ENCODE results near the gene SND1. TPM values are rescaled to one million over a fixed set of nuclear protein-coding genes. Genes with fewer than 3 reads are reported as not detected.

SND1 gene
- total RNA-seq, 1 donor from 2014 or later: 125 TPM

- DNase-seq (ENCODE audit: low spot score) (no peak), ATAC-seq (no peak)
- intact Hi-C loops (cut with DNase I): no loop called here
Observed at GRCh38 chr7:128004623-128005022, 352.6 kb downstream of the SND1 start.

DNA sequence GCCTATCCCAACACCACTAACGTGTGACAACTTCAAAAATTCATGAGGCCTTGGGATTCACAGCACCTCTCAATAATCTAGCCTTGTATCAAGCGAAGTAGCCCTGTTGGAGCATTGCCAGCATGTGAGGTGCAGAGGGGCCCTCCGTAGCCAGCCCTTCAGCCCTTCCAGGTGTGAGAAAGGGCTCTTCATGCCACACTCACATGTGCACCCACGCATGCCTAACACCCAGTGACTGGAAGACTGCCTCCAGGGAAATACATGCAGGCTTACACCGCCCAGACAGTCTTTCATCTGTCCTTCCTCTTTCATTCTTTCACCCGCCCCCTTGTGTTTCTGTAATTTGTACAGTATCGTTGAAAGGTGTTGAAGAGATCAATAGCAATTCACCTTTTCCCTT, 353.1 kb downstream of the SND1 start:
- intact Hi-C loops (cut with DNase I): no loop called here
- no peak for DNase-seq (ENCODE audit: low spot score)
- ATAC-seq: no peak

GRCh38 chr7:128005759-128006159, 353.8 kb downstream of the SND1 start:
- intact Hi-C loops (cut with DNase I): no loop called here
- ATAC-seq: no peak

GRCh38 chr7:128006550-128007302, 354.7 kb downstream of the SND1 start:
- DNase-seq (ENCODE audit: low spot score) (no peak), ATAC-seq (no peak)
- intact Hi-C loops (cut with DNase I): no loop called here

More at GRCh38 chr7:128005759-128006159, 353.8 kb downstream of the SND1 start:
- no peak for DNase-seq (ENCODE audit: low spot score)

DNA sequence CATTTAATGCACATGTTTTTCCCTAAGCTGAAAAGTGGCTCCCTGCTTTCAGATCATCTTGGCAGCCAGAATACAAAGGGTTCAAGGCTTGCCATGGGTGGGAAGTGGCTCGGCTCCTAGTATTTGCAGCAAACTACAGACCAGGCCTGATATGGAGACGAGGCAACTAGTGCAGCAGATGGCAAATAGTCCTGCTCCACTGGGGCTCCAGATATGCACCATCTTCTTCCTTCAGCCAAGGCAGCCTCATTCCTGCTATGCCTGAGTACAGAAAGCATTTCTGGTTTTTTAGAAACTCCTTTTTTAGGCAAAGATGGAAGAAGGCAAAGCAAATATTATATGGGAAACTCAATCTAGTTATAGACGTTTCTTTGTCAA, 355.3 kb downstream of the SND1 start:
- intact Hi-C loops (cut with DNase I): no loop called here
- DNase-seq (ENCODE audit: low spot score) (no peak), ATAC-seq (no peak)

- intact Hi-C loops (cut with DNase I): no loop called here
- ATAC-seq (no peak), DNase-seq (ENCODE audit: low spot score) (no peak)
Observed at GRCh38 chr7:128008141-128008540, 356.1 kb downstream of the SND1 start.

GRCh38 chr7:128008744-128009143, 356.8 kb downstream of the SND1 start:
- DNase-seq (ENCODE audit: low spot score): no peak
- intact Hi-C loops (cut with DNase I): no loop called here
- ATAC-seq: no peak

DNA sequence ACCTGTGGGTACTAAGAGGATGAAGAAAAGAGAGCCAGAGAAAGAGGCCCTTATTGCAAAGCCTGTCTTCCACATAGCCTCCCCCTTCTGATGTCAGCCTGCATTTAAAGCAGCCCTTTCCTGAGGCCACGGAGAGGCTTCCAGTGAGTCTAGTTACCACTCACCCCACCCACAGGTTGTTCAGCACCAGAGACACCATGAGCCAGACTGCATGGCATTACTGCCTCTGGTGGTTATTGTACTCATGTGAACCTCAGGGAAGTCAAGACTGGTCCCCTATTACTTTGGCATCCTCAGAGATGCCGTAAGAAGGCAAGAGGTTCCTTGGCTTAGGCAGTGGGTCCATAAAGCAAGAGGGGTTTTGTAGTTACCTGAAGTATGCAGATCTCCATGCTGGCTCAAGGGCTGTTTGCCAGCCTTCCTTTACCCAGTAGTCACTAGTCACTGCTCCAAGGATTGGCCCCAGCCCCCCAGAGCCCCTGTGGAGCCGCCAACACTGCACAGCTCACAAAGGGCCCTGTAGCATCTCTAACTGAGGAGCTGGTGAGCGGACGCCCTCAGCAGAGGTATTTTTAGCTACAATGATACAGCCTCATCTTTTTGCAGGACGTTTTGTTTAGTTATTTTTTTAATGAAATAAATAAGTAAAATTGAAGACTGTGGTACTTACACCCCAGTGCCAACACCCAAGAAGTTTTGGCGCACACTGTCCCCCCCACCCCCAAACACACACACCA, 358.6 kb downstream of the SND1 start:
- no peak for DNase-seq (ENCODE audit: low spot score)
- peak; percentile 29 for ATAC-seq
- intact Hi-C loops (cut with DNase I): no loop called here

GRCh38 chr7:128011131-128011661, 359.2 kb downstream of the SND1 start:
- ATAC-seq: peak; percentile 58
- no peak for DNase-seq (ENCODE audit: low spot score)
- intact Hi-C loops (cut with DNase I): no loop called here

GRCh38 chr7:128014811-128015210, 362.8 kb downstream of the SND1 start:
- DNase-seq (ENCODE audit: low spot score): no peak
- intact Hi-C loops (cut with DNase I): no loop called here
- ATAC-seq: no peak

GRCh38 chr7:128017460-128017859, 365.5 kb downstream of the SND1 start:
- ATAC-seq (no peak), DNase-seq (ENCODE audit: low spot score) (no peak)
- intact Hi-C loops (cut with DNase I): no loop called here

- ATAC-seq: no peak
- intact Hi-C loops (cut with DNase I): no loop called here
Observed at GRCh38 chr7:128017862-128018845, 366.2 kb downstream of the SND1 start.

GRCh38 chr7:128019288-128019687, 367.3 kb downstream of the SND1 start:
- ATAC-seq: no peak
- intact Hi-C loops (cut with DNase I): no loop called here
- DNase-seq (ENCODE audit: low spot score): no peak

More at GRCh38 chr7:128017862-128018845, 366.2 kb downstream of the SND1 start:
- DNase-seq (ENCODE audit: low spot score): no peak

- ATAC-seq (no peak), DNase-seq (ENCODE audit: low spot score) (no peak)
- intact Hi-C loops (cut with DNase I): loop anchor here (10.0 kb wide), 1 partner anchor 75 kb away; no protein-coding TSS in a partner anchor
Observed at GRCh38 chr7:128020159-128020558, 368.2 kb downstream of the SND1 start.

DNA sequence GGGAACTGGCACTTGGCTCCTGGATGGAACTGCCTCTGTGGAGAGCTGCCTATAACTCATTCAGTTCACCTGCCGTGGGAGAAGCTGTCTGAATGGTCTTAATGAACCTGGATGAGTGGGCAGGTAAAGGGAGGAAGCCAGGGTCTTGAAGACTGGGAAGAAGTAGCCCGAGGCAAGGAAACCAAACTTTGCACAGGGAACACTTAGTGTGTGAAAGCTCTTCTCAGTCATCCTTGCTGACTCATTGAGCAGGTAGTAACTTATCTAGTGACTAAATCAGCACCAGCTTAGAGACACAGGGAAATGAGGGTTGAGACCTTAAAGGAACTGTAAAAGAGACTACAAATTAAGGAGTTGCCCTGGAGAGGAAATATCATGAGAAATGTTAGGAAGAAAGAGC, 369.4 kb downstream of the SND1 start:
- intact Hi-C loops (cut with DNase I): loop anchor here (10.0 kb wide), 1 partner anchor 77 kb away; no protein-coding TSS in a partner anchor
- no peak for DNase-seq (ENCODE audit: low spot score)
- no peak for ATAC-seq

GRCh38 chr7:128022631-128023532, 370.9 kb downstream of the SND1 start:
- intact Hi-C loops (cut with DNase I): loop anchor here (10.0 kb wide), 1 partner anchor 78 kb away; no protein-coding TSS in a partner anchor
- DNase-seq (ENCODE audit: low spot score) (no peak), ATAC-seq (peak; percentile 77)

- intact Hi-C loops (cut with DNase I): loop anchor here (10.0 kb wide), 1 partner anchor 79 kb away; no protein-coding TSS in a partner anchor
- ATAC-seq: no peak
- DNase-seq (ENCODE audit: low spot score): no peak
Observed at GRCh38 chr7:128024151-128024550, 372.2 kb downstream of the SND1 start.

- DNase-seq (ENCODE audit: low spot score): no peak
- ATAC-seq: no peak
- intact Hi-C loops (cut with DNase I): loop anchor here (10.0 kb wide), 1 partner anchor 81 kb away; no protein-coding TSS in a partner anchor
Observed at GRCh38 chr7:128025380-128025779, 373.4 kb downstream of the SND1 start.

Measured in sciatic nerve (tissue), 2 donors.